HepG2 (cell line): ENCODE results near the gene ADCY9. TPM values are rescaled to one million over a fixed set of nuclear protein-coding genes. Genes with fewer than 3 reads are reported as not detected.

Source experiments
- ATAC-seq: fragments of 200-7000 bp; cut with Tn5 transposase; 3 replicates; pipeline ENCODE4 v1.9.1; 2020; ENCODE audit warnings: mild to moderate bottlenecking, moderate library complexity
- BruUV-seq: library from RNA; stranded (reverse); fragments of 400-500 nt; replicated peaks from 2 replicates; lab custom pipeline; 2021; lab: Mats Ljungman, UMichigan
- CTCF ChIA-PET: fragments of 300-600 bp; formaldehyde crosslinking; extraction: SDS; loops from one replicate; lab custom pipeline; 2021; ENCODE audit warnings: low total read pairs, inconsistent platforms, low intra/inter-chr PET ratio; lab: Yijun Ruan, JAX
- POLR2A ChIA-PET: fragments of 350-600 bp; sonication (Branson Sonifier 250); formaldehyde crosslinking; loops from one replicate; lab custom pipeline; 2020; ENCODE audit warnings: antibody characterized with exemption, inconsistent platforms; lab: Yijun Ruan, JAX
- DNase-seq: peaks from one replicate; pipeline ENCODE4 v3.0.0-alpha.2; 2015; ENCODE audit warnings: low spot score
- FAIRE-seq: peaks from 3 replicates; lab custom pipeline; 2011; peaks lifted over from hg19 to GRCh38; lab: Jason Lieb, UNC
- H2AFZ ChIP-seq: one replicate; pipeline ENCODE4 v1.6.1; 2011; ENCODE audit warnings: low read length, inconsistent platforms
- H3K27ac ChIP-seq: fragments of 300-600 bp; 3 replicates; pipeline ENCODE4 v1.8.0; 2011; ENCODE audit warnings: mixed run types, mild to moderate bottlenecking, mixed read lengths, low read length, inconsistent platforms; ENCODE audit not compliant: insufficient read depth; ENCODE audit errors: extremely low read length
- H3K27me3 ChIP-seq, 2 experiments: fragments of 200-600 bp in 1 of 2; 2 replicates in 1 of 2; 3 replicates in 1 of 2; pipeline versions ENCODE4 v1.6.0 to v1.8.0; 2011; ENCODE audit warnings: low read length in 2 of 2, mild to moderate bottlenecking in 2 of 2, moderate library complexity in 2 of 2, inconsistent platforms in 1 of 2; ENCODE audit not compliant: insufficient read depth in 2 of 2, control insufficient read depth in 1 of 2
- H3K36me3 ChIP-seq, 2 experiments: fragments of 200-600 bp in 1 of 2; replicated peaks in 1 of 2; 2 replicates in 1 of 2; 3 replicates in 1 of 2; pipeline versions ENCODE4 v1.5.1 to v1.8.0; 2011; ENCODE audit warnings: low read length in 2 of 2, inconsistent platforms in 1 of 2; ENCODE audit not compliant: insufficient read depth in 2 of 2, control insufficient read depth in 1 of 2
- H3K4me1 ChIP-seq: 2 replicates; pipeline ENCODE4 v1.5.1; 2012; ENCODE audit warnings: low read length, inconsistent platforms; ENCODE audit not compliant: insufficient read depth
- H3K4me2 ChIP-seq: 2 replicates; pipeline ENCODE4 v1.6.0; 2011; ENCODE audit warnings: low read depth, low read length, inconsistent platforms
- H3K4me3 ChIP-seq, 3 experiments: fragments of 200-600 bp in 1 of 3; sonication (generic), shearing (Covaris generic) in 1 of 3; replicated peaks in 1 of 3; 2 replicates each; pipeline ENCODE4 v1.5.1; 2011 to 2016; ENCODE audit warnings: low read length in 3 of 3, inconsistent platforms in 2 of 3, low read depth in 2 of 3, mild to moderate bottlenecking in 2 of 3, control low read depth in 1 of 3, mixed read lengths in 1 of 3; ENCODE audit not compliant: insufficient read depth in 1 of 3
- H3K79me2 ChIP-seq: one replicate; pipeline ENCODE4 v1.6.1; 2011; ENCODE audit warnings: low read length, inconsistent platforms; ENCODE audit not compliant: insufficient read depth
- H3K9ac ChIP-seq: 2 replicates; pipeline ENCODE4 v1.6.0; 2011; ENCODE audit warnings: mild to moderate bottlenecking, low read depth, low read length, inconsistent platforms; ENCODE audit not compliant: insufficient read depth
- H3K9me3 ChIP-seq: 2 replicates; pipeline ENCODE4 v1.5.1; 2012; ENCODE audit warnings: mild to moderate bottlenecking, low read length
- H4K20me1 ChIP-seq: 2 replicates; pipeline ENCODE4 v1.6.0; 2011; ENCODE audit warnings: inconsistent platforms, mild to moderate bottlenecking, low read length, moderate library complexity; ENCODE audit not compliant: insufficient read depth
- ARID4A ChIP-seq: sonication (generic); formaldehyde crosslinking; IDR thresholded peaks from 2 replicates; pipeline ENCODE4 v1.5.0; 2020; ENCODE audit warnings: mild to moderate bottlenecking, missing genetic modification reagents, borderline replicate concordance
- CHCHD3 ChIP-seq: sonication (generic); formaldehyde crosslinking; IDR thresholded peaks from 2 replicates; pipeline ENCODE4 v1.8.0; 2022; ENCODE audit warnings: mild to moderate bottlenecking, missing genetic modification reagents, moderate library complexity
- FOXA1 ChIP-seq, 2 experiments: fragments of 450-650 bp in 1 of 2; sonication (generic) in 1 of 2; formaldehyde crosslinking in 1 of 2; IDR thresholded peaks; 2 replicates each; pipeline versions ENCODE4 v1.4.0 to v1.6.1; 2016 to 2020; ENCODE audit warnings: missing genetic modification reagents in 1 of 2
- HMG20B ChIP-seq: conservative IDR thresholded peaks from 2 replicates; pipeline ENCODE4 v1.6.1; 2016; ENCODE audit warnings: missing genetic modification reagents, missing compliant biosample characterization
- MYPOP ChIP-seq: sonication (generic); formaldehyde crosslinking; IDR thresholded peaks from 2 replicates; pipeline ENCODE4 v1.8.1; 2023; ENCODE audit warnings: mild to moderate bottlenecking, moderate library complexity, missing genetic modification reagents
- NR1H2 ChIP-seq: sonication (generic); formaldehyde crosslinking; IDR thresholded peaks from 2 replicates; pipeline ENCODE4 v1.8.1; 2022; ENCODE audit warnings: low read depth, missing genetic modification reagents, borderline replicate concordance
- PAF1 ChIP-seq: IDR thresholded peaks from 2 replicates; pipeline ENCODE4 v1.6.1; 2016; ENCODE audit warnings: missing genetic modification reagents, missing compliant biosample characterization
- SATB2 ChIP-seq: sonication (generic); formaldehyde crosslinking; IDR thresholded peaks from 2 replicates; pipeline ENCODE4 v1.5.0; 2020; ENCODE audit warnings: missing genetic modification reagents
- TERF1 ChIP-seq: sonication (generic); formaldehyde crosslinking; IDR thresholded peaks from 2 replicates; pipeline ENCODE4 v1.8.0; 2022; ENCODE audit warnings: mild to moderate bottlenecking, missing genetic modification reagents, moderate library complexity
- TFDP2 ChIP-seq: sonication (generic); formaldehyde crosslinking; IDR thresholded peaks from 2 replicates; pipeline ENCODE4 v1.4.0; 2020; ENCODE audit warnings: missing genetic modification reagents
- U2AF1 ChIP-seq: fragments of 200-400 bp; formaldehyde crosslinking; optimal IDR thresholded peaks from 2 replicates; pipeline ENCODE3; 2017; ENCODE audit warnings: mild to moderate bottlenecking, low read depth, low read length
- YEATS4 ChIP-seq: sonication (generic); formaldehyde crosslinking; IDR thresholded peaks from 2 replicates; pipeline ENCODE4 v1.4.0; 2020; ENCODE audit warnings: missing genetic modification reagents, borderline replicate concordance
- YY1 ChIP-seq: IDR thresholded peaks from 2 replicates; pipeline ENCODE4 v1.6.1; 2011; ENCODE audit warnings: low read length, low read depth, moderate library complexity, mild to moderate bottlenecking; ENCODE audit not compliant: insufficient read depth, insufficient replicate concordance
- ZNF768 ChIP-seq: sonication (generic); formaldehyde crosslinking; IDR thresholded peaks from 2 replicates; pipeline ENCODE4 v1.4.0; 2020; ENCODE audit warnings: missing genetic modification reagents
- WGBS: methylation state at CpG from one replicate; pipeline ENCODE4 v1.1.6; 2017; ENCODE audit warnings: low lambda C conversion rate; 5-methylcytosine and 5-hydroxymethylcytosine counted together
- in situ Hi-C: cut with HindIII; loops from 2 replicates; pipeline ENCODE4 v1.10.0; 2017; ENCODE audit warnings: low pct_unique_long_range_greater_than_20kb; ENCODE audit not compliant: extremely low pct_ligation_motif_present
- intact Hi-C: fragments of 100-400 bp; cut with micrococcal nuclease; formaldehyde crosslinking; loops from one replicate; pipeline ENCODE4 v1.10.0; 2022; ENCODE audit not compliant: unreplicated experiment
- polyA plus RNA-seq, 8 experiments: library from polyadenylated mRNA; depleted of rRNA in 3 of 8; stranded (reverse) in 7 of 8; unstranded in 1 of 8; fragments of >200 nt; fragmentation: Illumina TruSeq in 4 of 8; extraction: Trizol in 4 of 8; gene quantifications; 2 replicates each; pipeline versions ENCODE4 v1.2.1 to v1.2.3, GENCODE V29; 2011 to 2016; ENCODE audit warnings: low read depth in 4 of 8, missing spikeins in 1 of 8, mixed read lengths in 1 of 8; ENCODE audit not compliant: insufficient read depth in 1 of 8
- total RNA-seq, 5 experiments: library from RNA; depleted of rRNA; stranded (reverse); fragments of >200 nt; fragmentation: Illumina TruSeq; extraction: Trizol; gene quantifications; 2 replicates each; pipeline ENCODE4 v1.2.3, GENCODE V29; 2016; ENCODE audit warnings: low read depth in 1 of 5

ADCY9 gene
- total and polyA plus RNA-seq, 2 of the 13 experiments (the other 11 are each of a cell fraction or from before 2014, with no cell fraction given), result 11.2 to 13.9 TPM

- no peak for TF ChIP-seq ARID4A (CRISPR knock-in tag)
- no peak for TF ChIP-seq YEATS4 (CRISPR knock-in tag)
- no peak for TF ChIP-seq TERF1
- no peak for TF ChIP-seq YY1
- TF ChIP-seq U2AF1, result no peak
- TF ChIP-seq HMG20B (CRISPR knock-in tag), result no peak
Observed at GRCh38 chr16:4005731-4006130, 110.5 kb downstream of the ADCY9 start (continued).

GRCh38 chr16:4005281-4005680 lies 111.0 kb downstream of the ADCY9 start:
- Histone ChIP-seq H3K9ac (no peak overlapping the region), H3K36me3 (peaks cover 15 to 32% of the 10 kb centered on the region in 2 experiments), H4K20me1 (no peaks in the 10 kb centered on the region), H3K79me2 (no peaks in the 10 kb centered on the region), H2AFZ (no peak overlapping the region), H3K4me2 (no peak overlapping the region), H3K27ac (no peak overlapping the region), H3K27me3 (no peaks in the 10 kb centered on the region), H3K9me3 (no peaks in the 10 kb centered on the region), H3K4me3 (no peak overlapping the region), H3K4me1 (no peaks in the 10 kb centered on the region)
- no peak for DNase-seq
- TF ChIP-seq FOXA1 (IDR thresholded peaks at IDR 0.05) (no peak), FOXA1 (CRISPR knock-in tag; IDR thresholded peaks at IDR 0.05) (no peak), TFDP2 (no peak), SATB2 (CRISPR knock-in tag) (no peak), ZNF768 (CRISPR knock-in tag) (no peak), CHCHD3 (no peak), MYPOP (no peak), PAF1 (CRISPR knock-in tag) (no peak), NR1H2 (CRISPR knock-in tag) (no peak)
- WGBS, result 86% methylated on average over 9 of the region's 9 CpGs
- CTCF ChIA-PET, result no interaction called here
- intact Hi-C loops, result no loop called here
- POLR2A ChIA-PET, result interaction anchor here (1.7 kb wide), 1 partner anchor 14 kb away, joined by 3 read pairs; no protein-coding TSS in a partner anchor
- no TSS peak for BruUV-seq
- no peak for FAIRE-seq
- ATAC-seq, result no peak
- in situ Hi-C loops, result no loop called here
